Measurements from ENCODE around the gene SYT6. TPM values are rescaled to one million over a fixed set of nuclear protein-coding genes. Genes with fewer than 3 reads are reported as not detected.

The SYT6 gene
- total RNA-seq, 1 donor from 2014 or later = not detected

- Histone ChIP-seq H3K27me3 (ENCODE audit: control insufficient read depth, insufficient read depth, low read length) (no peaks in the 10 kb centered on the region), H3K4me3 (ENCODE audit: low read depth, low read length) (no peak overlapping the region), H3K36me3 (ENCODE audit: control insufficient read depth, insufficient read depth, low read length) (no peaks in the 10 kb centered on the region)
- no peak for DNase-seq (ENCODE audit: low read depth)
- no peak for TF ChIP-seq CTCF (IDR thresholded peaks at IDR 0.05; ENCODE audit: insufficient read depth, low read length, poor library complexity, severe bottlenecking)
Measured at GRCh38 chr1:114043548-114043947, 110.1 kb downstream of the SYT6 start.

GRCh38 chr1:114043054-114043453, 110.6 kb downstream of the SYT6 start:
- no peak for TF ChIP-seq CTCF (IDR thresholded peaks at IDR 0.05; ENCODE audit: insufficient read depth, low read length, poor library complexity, severe bottlenecking)
- H3K36me3 ChIP-seq (ENCODE audit: control insufficient read depth, insufficient read depth, low read length) = no peaks in the 10 kb centered on the region
- H3K27me3 ChIP-seq (ENCODE audit: control insufficient read depth, insufficient read depth, low read length) = no peaks in the 10 kb centered on the region
- no peak overlapping the region for H3K4me3 ChIP-seq (ENCODE audit: low read depth, low read length)
- DNase-seq (ENCODE audit: low read depth) = no peak

- DNase-seq (ENCODE audit: low read depth) = no peak
- TF ChIP-seq CTCF (IDR thresholded peaks at IDR 0.05; ENCODE audit: insufficient read depth, low read length, poor library complexity, severe bottlenecking) = no peak
- Histone ChIP-seq H3K36me3 (ENCODE audit: control insufficient read depth, insufficient read depth, low read length) (no peaks in the 10 kb centered on the region), H3K27me3 (ENCODE audit: control insufficient read depth, insufficient read depth, low read length) (no peaks in the 10 kb centered on the region), H3K4me3 (ENCODE audit: low read depth, low read length) (no peak overlapping the region)
Measured at GRCh38 chr1:114040273-114041015, 113.2 kb downstream of the SYT6 start.

Other genes starting within 250 kb of the SYT6 start
- gene AP4B1, start 249.1 kb downstream of the SYT6 start, total RNA-seq = 9.2 and 9.7 TPM in 2 replicates
- 6.7 and 7.5 TPM in 2 replicates for gene DCLRE1B, start 248.5 kb downstream of the SYT6 start, total RNA-seq
- 25.6 and 26.4 TPM in 2 replicates for gene HIPK1, start 224.5 kb downstream of the SYT6 start, total RNA-seq
- gene OLFML3, start 174.4 kb downstream of the SYT6 start, total RNA-seq = 0.17 and 1.4 TPM in 2 replicates